ENCODE measurements around the gene PPM1F.
"Not testable (repeated sequence)": the region's sequence is repeated elsewhere in the genome, so short reads cannot be mapped to it uniquely, and the experiment has no call there.

The PPM1F gene

GRCh38 chr22:21896951-21897513 is 55.6 kb downstream of the PPM1F start:
- H3K36me3 ChIP-seq, result no peaks in the 10 kb centered on the region
- H3K4me3 ChIP-seq (ENCODE audit: low read depth, low read length), result no peak overlapping the region
- no peaks in the 10 kb centered on the region for H3K9me3 ChIP-seq
- DNase-seq, result no peak
- no peaks in the 10 kb centered on the region for H3K27me3 ChIP-seq
- TF ChIP-seq, protein P1, sequence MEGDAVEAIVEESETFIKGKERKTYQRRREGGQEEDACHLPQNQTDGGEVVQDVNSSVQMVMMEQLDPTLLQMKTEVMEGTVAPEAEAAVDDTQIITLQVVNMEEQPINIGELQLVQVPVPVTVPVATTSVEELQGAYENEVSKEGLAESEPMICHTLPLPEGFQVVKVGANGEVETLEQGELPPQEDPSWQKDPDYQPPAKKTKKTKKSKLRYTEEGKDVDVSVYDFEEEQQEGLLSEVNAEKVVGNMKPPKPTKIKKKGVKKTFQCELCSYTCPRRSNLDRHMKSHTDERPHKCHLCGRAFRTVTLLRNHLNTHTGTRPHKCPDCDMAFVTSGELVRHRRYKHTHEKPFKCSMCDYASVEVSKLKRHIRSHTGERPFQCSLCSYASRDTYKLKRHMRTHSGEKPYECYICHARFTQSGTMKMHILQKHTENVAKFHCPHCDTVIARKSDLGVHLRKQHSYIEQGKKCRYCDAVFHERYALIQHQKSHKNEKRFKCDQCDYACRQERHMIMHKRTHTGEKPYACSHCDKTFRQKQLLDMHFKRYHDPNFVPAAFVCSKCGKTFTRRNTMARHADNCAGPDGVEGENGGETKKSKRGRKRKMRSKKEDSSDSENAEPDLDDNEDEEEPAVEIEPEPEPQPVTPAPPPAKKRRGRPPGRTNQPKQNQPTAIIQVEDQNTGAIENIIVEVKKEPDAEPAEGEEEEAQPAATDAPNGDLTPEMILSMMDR (IDR thresholded peaks at IDR 0.05; ENCODE audit: low read depth, low read length), result no peak
- H3K4me1 ChIP-seq, result no peaks in the 10 kb centered on the region

DNA sequence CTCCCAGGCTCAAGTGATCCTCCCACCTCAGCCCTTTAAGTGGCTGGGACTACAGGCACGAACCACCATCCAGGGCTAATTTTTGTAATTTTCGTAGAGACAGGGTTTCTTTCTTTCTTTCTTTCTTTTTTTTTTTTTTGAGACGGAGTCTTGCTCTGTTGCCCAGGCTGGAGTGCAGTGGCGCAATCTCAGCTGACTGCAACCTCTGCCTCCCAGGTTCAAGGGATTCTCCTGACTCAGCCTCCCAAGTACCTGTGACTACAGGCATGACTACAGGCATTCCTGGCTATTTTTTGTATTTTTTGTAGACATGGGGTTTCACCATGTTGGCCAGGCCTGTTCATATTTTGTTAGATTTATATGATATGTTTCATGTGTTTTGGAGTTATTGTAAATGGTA is 56.4 kb downstream of the PPM1F start:
- H3K4me1 ChIP-seq; H3K9me3 ChIP-seq; H3K4me3 ChIP-seq (ENCODE audit: low read depth, low read length); H3K36me3 ChIP-seq; DNase-seq; H3K27me3 ChIP-seq: not testable (repeated sequence)

GRCh38 chr22:21894799-21895198 is 57.8 kb downstream of the PPM1F start:
- TF ChIP-seq, protein P1 (IDR thresholded peaks at IDR 0.05; ENCODE audit: low read depth, low read length), result no peak
- no peak for DNase-seq

GRCh38 chr22:21889251-21889990 is 63.2 kb downstream of the PPM1F start:
- Histone ChIP-seq H3K4me3 (ENCODE audit: low read depth, low read length) (no peak overlapping the region), H3K9me3 (no peaks in the 10 kb centered on the region), H3K36me3 (no peaks in the 10 kb centered on the region), H3K27me3 (no peaks in the 10 kb centered on the region), H3K4me1 (no peaks in the 10 kb centered on the region)
- no peak for DNase-seq
- TF ChIP-seq, protein P1 (IDR thresholded peaks at IDR 0.05; ENCODE audit: low read depth, low read length), result no peak

More at GRCh38 chr22:21894799-21895198, 57.8 kb downstream of the PPM1F start:
- no peak overlapping the region for H3K4me3 ChIP-seq (ENCODE audit: low read depth, low read length)
- H3K9me3 ChIP-seq, result no peaks in the 10 kb centered on the region
- H3K27me3 ChIP-seq, result no peaks in the 10 kb centered on the region
- H3K4me1 ChIP-seq, result no peaks in the 10 kb centered on the region
- H3K36me3 ChIP-seq, result no peaks in the 10 kb centered on the region

DNA sequence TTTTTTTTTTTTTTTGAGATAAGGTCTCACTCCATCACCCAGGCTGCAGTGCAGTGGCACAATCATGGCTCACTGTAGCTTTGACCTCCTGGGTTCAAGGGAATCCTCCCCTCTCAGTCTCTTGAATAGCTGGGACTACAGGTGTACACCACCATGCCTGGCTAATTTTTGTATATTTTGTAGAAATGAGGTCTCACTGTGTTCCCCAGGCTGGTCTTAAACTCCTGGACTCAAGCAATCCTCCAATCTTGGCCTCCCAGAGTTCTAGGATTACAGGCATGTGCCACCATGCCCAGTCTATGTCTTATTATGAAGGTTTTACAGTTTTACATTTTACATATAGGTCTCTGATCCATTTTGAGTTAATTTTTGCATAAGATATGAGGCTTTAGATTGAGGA is 64.8 kb downstream of the PPM1F start:
- TF ChIP-seq, protein P1 (IDR thresholded peaks at IDR 0.05; ENCODE audit: low read depth, low read length), result no peak
- H3K9me3 ChIP-seq, result no peaks in the 10 kb centered on the region
- no peak for DNase-seq
- H3K36me3 ChIP-seq, result no peaks in the 10 kb centered on the region
- H3K27me3 ChIP-seq, result no peaks in the 10 kb centered on the region
- H3K4me1 ChIP-seq, result no peaks in the 10 kb centered on the region
- H3K4me3 ChIP-seq (ENCODE audit: low read depth, low read length), result no peak overlapping the region

DNA sequence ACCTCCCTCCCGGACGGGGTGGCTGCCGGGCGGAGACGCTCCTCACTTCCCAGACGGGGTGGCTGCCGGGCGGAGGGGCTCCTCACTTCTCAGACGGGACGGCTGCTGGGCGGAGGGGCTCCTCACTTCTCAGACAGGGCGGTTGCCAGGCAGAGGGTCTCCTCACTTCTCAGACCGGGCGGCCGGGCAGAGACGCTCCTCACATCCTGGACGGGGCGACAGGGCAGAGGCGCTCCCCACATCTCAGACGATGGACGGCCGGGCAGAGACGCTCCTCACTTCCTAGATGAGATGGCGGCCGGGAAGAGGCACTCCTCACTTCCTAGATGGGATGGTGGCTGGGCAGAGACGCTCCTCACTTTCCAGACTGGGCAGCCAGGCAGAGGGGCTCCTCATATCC is 68.7 kb downstream of the PPM1F start:
- H3K36me3 ChIP-seq; H3K4me1 ChIP-seq; DNase-seq; H3K9me3 ChIP-seq; H3K27me3 ChIP-seq; H3K4me3 ChIP-seq (ENCODE audit: low read depth, low read length): not testable (repeated sequence)

DNA sequence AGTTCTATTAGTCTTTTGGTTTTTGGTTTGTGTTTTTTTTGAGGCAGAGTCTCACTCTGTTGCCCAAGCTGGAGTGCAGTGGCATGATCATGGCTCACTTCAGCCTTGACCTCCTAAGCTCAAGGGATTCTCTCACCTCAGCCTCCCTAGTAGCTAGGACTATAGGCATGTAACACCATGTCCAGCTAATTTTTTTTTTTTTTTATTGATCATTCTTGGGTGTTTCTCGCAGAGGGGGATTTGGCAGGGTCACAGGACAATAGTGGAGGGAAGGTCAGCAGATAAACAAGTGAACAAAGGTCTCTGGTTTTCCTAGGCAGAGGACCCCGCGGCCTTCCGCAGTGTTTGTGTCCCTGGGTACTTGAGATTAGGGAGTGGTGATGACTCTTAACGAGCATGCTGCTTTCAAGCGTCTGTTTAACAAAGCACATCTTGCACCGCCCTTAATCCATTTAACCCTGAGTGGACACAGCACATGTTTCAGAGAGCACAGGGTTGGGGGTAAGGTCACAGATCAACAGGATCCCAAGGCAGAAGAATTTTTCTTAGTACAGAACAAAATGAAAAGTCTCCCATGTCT is 69.8 kb downstream of the PPM1F start:
- not testable (repeated sequence) for H3K36me3 ChIP-seq; H3K4me3 ChIP-seq (ENCODE audit: low read depth, low read length); H3K4me1 ChIP-seq; H3K9me3 ChIP-seq; H3K27me3 ChIP-seq; DNase-seq

Measured in BE2C (cell line).